ENCODE measurements around the gene TMC6.

Gene TMC6

DNA sequence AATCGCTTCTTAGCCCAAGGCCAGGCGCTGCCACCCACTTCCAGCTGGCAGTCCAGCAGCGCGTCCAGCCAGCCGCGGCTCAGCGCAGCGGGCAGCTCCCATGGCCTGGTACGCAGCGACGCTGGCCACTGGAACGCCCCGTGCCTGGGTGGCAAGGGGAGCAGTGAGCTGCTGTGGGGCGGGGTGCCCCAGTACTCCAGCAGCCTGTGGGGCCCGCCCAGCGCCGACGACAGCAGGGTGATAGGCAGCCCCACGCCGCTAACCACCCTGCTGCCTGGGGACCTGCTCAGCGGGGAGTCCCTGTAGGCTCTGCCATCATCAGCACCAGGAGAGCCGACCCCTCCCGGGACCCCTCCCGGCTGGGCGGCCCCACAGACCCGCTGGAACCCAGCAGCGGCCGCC lies 24.0 kb downstream of the TMC6 start:
- ChIA-PET CTCF (no interaction called here), POLR2A (ENCODE audit: low non-redundant PET) (no interaction called here)
- H3K27ac ChIP-seq, result no peak overlapping the region
- DNase-seq (ENCODE audit: low spot score), result no peak
- TF ChIP-seq CTCF (conservative IDR thresholded peaks at IDR 0.05; ENCODE audit: low read depth), result no peak

DNA sequence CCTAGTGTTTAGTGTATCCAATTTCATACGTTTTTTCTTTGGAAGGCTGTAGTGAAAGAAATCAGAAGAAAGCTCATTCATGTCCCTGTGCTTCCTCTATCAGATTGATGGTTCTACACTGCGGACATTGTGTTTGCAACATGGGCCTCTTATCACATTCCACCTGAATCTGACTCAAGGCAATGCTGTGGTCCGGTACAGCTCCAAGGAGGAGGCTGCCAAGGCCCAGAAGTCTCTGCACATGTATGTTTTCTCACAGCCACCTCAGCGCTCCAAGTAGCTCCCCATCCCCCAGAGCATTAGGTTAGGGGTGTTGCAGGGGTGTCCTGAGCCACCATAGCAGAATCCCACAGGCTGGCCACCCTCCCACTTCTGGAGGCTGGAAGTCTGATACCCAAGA lies 25.2 kb downstream of the TMC6 start:
- POLR2A ChIA-PET (ENCODE audit: low non-redundant PET), result no interaction called here
- DNase-seq (ENCODE audit: low spot score), result no peak
- TF ChIP-seq CTCF (conservative IDR thresholded peaks at IDR 0.05; ENCODE audit: low read depth), result no peak
- no peak overlapping the region for H3K27ac ChIP-seq
- CTCF ChIA-PET, result interaction anchor here (0.6 to 1.1 kb wide), 2 partner anchors 10 to 167 kb away, joined by 3 to 7 read pairs; no protein-coding TSS in a partner anchor

DNA sequence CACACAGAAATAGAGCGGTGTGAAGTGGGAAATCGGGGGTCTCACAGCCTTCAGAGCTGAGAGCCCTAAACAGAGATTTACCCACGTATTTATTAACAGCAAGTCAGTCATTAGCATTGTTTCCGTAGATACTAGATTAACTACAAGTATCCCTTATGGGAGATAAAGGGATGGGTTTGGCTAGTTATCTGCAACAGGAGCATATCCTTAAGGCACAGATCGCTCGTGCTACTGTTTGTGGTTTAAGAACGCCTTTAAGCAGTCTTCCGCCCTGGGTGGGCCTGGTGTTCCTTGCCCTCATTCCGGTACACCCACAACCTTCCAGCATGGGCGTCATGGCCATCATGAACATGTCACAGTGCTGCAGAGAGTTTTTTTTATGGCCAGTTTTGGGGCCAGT lies 27.0 kb downstream of the TMC6 start:
- DNase-seq (ENCODE audit: low spot score), result no peak
- TF ChIP-seq CTCF (conservative IDR thresholded peaks at IDR 0.05; ENCODE audit: low read depth), result no peak
- H3K27ac ChIP-seq, result no peak overlapping the region
- POLR2A ChIA-PET (ENCODE audit: low non-redundant PET), result no interaction called here
- CTCF ChIA-PET, result no interaction called here

GRCh38 chr17:78101112-78101511 lies 27.4 kb downstream of the TMC6 start:
- ChIA-PET POLR2A (ENCODE audit: low non-redundant PET) (no interaction called here), CTCF (interaction anchor here (0.6 to 1.1 kb wide), 3 partner anchors 12 to 149 kb away, joined by 3 to 7 read pairs (median 3); no protein-coding TSS in a partner anchor)
- TF ChIP-seq CTCF (conservative IDR thresholded peaks at IDR 0.05; ENCODE audit: low read depth), result no peak
- no peak overlapping the region for H3K27ac ChIP-seq
- no peak for DNase-seq (ENCODE audit: low spot score)

DNA sequence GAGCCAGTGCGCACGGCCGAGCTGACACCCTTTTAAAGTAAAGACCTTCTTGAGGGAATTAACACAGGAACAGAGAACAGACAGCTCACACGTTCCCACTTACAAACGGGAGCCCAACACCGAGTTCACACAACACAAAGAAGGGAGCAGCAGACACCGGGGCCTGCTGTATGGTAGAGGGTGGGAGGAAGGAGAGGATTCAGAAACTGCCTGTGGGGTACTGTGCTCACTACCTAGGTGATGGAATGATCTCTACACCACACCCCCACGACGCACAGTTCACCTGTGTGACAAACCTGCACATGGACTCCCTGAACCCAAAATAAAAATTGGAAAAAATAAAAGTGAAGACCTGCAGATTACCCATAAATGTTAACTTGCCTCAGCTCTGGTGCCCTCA lies 32.5 kb downstream of the TMC6 start:
- ChIA-PET POLR2A (ENCODE audit: low non-redundant PET) (no interaction called here), CTCF (interaction anchor here (0.5 to 2.1 kb wide), 3 partner anchors 11 to 1853 kb away, joined by 3 to 8 read pairs (median 3); no protein-coding TSS in a partner anchor)
- no peak for TF ChIP-seq CTCF (conservative IDR thresholded peaks at IDR 0.05; ENCODE audit: low read depth)

GRCh38 chr17:78095035-78095434 lies 33.5 kb downstream of the TMC6 start:
- H3K27ac ChIP-seq, result no peak overlapping the region
- DNase-seq (ENCODE audit: low spot score), result no peak
- ChIA-PET CTCF (interaction anchor here (0.6 to 0.7 kb wide), 2 partner anchors 12 to 72 kb away, joined by 3 read pairs; no protein-coding TSS in a partner anchor), POLR2A (ENCODE audit: low non-redundant PET) (no interaction called here)
- TF ChIP-seq CTCF (conservative IDR thresholded peaks at IDR 0.05; ENCODE audit: low read depth), result no peak

More for the DNA sequence above, 32.5 kb downstream of the TMC6 start:
- no peak overlapping the region for H3K27ac ChIP-seq
- DNase-seq (ENCODE audit: low spot score), result no peak
